Measurements from ENCODE around the gene KIF5B. TPM values are rescaled to one million over a fixed set of nuclear protein-coding genes. Genes with fewer than 3 reads are reported as not detected.

The KIF5B gene
- total and polyA plus RNA-seq, 9 of the 15 experiments (the other 6 are each of a cell fraction or from before 2014, with no cell fraction given), result 24.4 to 94.4 (median 68.9) TPM

DNA sequence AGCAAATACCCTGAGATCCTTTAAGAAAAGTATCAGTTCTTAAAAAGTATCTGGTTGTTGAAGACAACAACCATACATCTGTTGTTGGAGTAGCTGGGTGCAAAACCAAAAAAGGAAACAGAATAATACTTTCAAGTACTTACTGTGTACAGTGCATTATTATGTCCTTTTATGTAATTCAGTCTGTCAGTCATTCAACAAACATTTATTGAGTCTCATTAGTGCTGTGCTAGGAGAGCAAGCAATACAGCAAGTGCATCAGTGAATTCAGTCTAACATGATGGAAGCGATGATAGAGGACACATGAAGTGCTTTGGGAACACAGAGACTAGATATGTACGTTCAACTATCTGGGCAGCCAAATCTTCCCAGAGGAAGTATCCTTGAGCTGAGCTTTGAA lies 37.4 kb upstream of the KIF5B start:
- H3K4me2 ChIP-seq (ENCODE audit: insufficient read depth, low read length), result no peak overlapping the region
- H3K9me1 ChIP-seq (ENCODE audit: control insufficient read depth, insufficient read depth, low read length), result no peaks in the 10 kb centered on the region
- no peak overlapping the region for H2AFZ ChIP-seq (ENCODE audit: low read depth, low read length)
- no peak for ATAC-seq
- intact Hi-C loops (cut with micrococcal nuclease) (no loop called here), in situ Hi-C loops (cut with MboI) (no loop called here)
- WGBS (ENCODE audit: insufficient coverage, low coverage, missing lambda C conversion rate), result 11% methylated on average over 2 of the region's 2 CpGs
- no peaks in the 10 kb centered on the region for H4K20me1 ChIP-seq (replicated peaks; ENCODE audit: control insufficient read depth, insufficient read depth, low read length)
- H3K4me3 ChIP-seq, result no peak overlapping the region
- no TSS peak for BruUV-seq (replicated peaks)
- no peak for FAIRE-seq
- H3K9me3 ChIP-seq (replicated peaks; ENCODE audit: control insufficient read depth, insufficient read depth, low read depth, low read length), result no peaks in the 10 kb centered on the region
- H3K4me1 ChIP-seq (replicated peaks in 1 of 2; ENCODE audit: control insufficient read depth in 2 of 2, insufficient read depth in 2 of 2, low read length in 2 of 2), result no peaks in the 10 kb centered on the region
- ChIA-PET CTCF (ENCODE audit: low intra/inter-chr PET ratio) (no interaction called here), POLR2A (no interaction called here)
- H3K9ac ChIP-seq (ENCODE audit: insufficient read depth in 1 of 2, low read depth in 2 of 2, low read length in 2 of 2), result no peak overlapping the region
- no peak for DNase-seq (ENCODE audit: extremely low read depth in 1 of 4, low spot score in 3 of 4)
- H3K79me2 ChIP-seq (ENCODE audit: control insufficient read depth, insufficient read depth, low read length), result no peaks in the 10 kb centered on the region
- H3K27ac ChIP-seq (ENCODE audit: extremely low read depth, low read depth, low read length), result no peak overlapping the region
- TF ChIP-seq ZNF79 (CRISPR knock-in tag; IDR thresholded peaks at IDR 0.05; ENCODE audit: low read depth), result no peak
- no peak for TF ChIP-seq U2AF1 (optimal IDR thresholded peaks at IDR 0.05; ENCODE audit: low read depth, low read length)
- TF ChIP-seq, protein P1, sequence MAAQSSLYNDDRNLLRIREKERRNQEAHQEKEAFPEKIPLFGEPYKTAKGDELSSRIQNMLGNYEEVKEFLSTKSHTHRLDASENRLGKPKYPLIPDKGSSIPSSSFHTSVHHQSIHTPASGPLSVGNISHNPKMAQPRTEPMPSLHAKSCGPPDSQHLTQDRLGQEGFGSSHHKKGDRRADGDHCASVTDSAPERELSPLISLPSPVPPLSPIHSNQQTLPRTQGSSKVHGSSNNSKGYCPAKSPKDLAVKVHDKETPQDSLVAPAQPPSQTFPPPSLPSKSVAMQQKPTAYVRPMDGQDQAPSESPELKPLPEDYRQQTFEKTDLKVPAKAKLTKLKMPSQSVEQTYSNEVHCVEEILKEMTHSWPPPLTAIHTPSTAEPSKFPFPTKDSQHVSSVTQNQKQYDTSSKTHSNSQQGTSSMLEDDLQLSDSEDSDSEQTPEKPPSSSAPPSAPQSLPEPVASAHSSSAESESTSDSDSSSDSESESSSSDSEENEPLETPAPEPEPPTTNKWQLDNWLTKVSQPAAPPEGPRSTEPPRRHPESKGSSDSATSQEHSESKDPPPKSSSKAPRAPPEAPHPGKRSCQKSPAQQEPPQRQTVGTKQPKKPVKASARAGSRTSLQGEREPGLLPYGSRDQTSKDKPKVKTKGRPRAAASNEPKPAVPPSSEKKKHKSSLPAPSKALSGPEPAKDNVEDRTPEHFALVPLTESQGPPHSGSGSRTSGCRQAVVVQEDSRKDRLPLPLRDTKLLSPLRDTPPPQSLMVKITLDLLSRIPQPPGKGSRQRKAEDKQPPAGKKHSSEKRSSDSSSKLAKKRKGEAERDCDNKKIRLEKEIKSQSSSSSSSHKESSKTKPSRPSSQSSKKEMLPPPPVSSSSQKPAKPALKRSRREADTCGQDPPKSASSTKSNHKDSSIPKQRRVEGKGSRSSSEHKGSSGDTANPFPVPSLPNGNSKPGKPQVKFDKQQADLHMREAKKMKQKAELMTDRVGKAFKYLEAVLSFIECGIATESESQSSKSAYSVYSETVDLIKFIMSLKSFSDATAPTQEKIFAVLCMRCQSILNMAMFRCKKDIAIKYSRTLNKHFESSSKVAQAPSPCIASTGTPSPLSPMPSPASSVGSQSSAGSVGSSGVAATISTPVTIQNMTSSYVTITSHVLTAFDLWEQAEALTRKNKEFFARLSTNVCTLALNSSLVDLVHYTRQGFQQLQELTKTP (IDR thresholded peaks at IDR 0.05; ENCODE audit: low read depth in 1 of 2, partially characterized antibody in 2 of 2), result no peak
- TF ChIP-seq, protein P2, sequence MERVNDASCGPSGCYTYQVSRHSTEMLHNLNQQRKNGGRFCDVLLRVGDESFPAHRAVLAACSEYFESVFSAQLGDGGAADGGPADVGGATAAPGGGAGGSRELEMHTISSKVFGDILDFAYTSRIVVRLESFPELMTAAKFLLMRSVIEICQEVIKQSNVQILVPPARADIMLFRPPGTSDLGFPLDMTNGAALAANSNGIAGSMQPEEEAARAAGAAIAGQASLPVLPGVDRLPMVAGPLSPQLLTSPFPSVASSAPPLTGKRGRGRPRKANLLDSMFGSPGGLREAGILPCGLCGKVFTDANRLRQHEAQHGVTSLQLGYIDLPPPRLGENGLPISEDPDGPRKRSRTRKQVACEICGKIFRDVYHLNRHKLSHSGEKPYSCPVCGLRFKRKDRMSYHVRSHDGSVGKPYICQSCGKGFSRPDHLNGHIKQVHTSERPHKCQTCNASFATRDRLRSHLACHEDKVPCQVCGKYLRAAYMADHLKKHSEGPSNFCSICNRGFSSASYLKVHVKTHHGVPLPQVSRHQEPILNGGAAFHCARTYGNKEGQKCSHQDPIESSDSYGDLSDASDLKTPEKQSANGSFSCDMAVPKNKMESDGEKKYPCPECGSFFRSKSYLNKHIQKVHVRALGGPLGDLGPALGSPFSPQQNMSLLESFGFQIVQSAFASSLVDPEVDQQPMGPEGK (CRISPR knock-in tag; IDR thresholded peaks at IDR 0.05; ENCODE audit: borderline replicate concordance), result no peak
- TF ChIP-seq ILF3 (IDR thresholded peaks at IDR 0.05; ENCODE audit: borderline replicate concordance), result no peak
- no peak for TF ChIP-seq MCM3 (IDR thresholded peaks at IDR 0.05)
- TF ChIP-seq HNRNPLL (IDR thresholded peaks at IDR 0.05; ENCODE audit: low read depth, low read length, poor library complexity, severe bottlenecking), result no peak
- TF ChIP-seq, protein P3, sequence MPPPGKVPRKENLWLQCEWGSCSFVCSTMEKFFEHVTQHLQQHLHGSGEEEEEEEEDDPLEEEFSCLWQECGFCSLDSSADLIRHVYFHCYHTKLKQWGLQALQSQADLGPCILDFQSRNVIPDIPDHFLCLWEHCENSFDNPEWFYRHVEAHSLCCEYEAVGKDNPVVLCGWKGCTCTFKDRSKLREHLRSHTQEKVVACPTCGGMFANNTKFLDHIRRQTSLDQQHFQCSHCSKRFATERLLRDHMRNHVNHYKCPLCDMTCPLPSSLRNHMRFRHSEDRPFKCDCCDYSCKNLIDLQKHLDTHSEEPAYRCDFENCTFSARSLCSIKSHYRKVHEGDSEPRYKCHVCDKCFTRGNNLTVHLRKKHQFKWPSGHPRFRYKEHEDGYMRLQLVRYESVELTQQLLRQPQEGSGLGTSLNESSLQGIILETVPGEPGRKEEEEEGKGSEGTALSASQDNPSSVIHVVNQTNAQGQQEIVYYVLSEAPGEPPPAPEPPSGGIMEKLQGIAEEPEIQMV (tag; conservative IDR thresholded peaks at IDR 0.05; ENCODE audit: low read depth), result no peak
- no peak for TF ChIP-seq KAT2B (IDR thresholded peaks at IDR 0.05; ENCODE audit: low read depth, low read length)
- TF ChIP-seq ZNF445 (CRISPR knock-in tag; IDR thresholded peaks at IDR 0.05; ENCODE audit: low read depth), result no peak
- no peak for TF ChIP-seq ZNF764 (CRISPR knock-in tag; IDR thresholded peaks at IDR 0.05; ENCODE audit: low read depth)
- no peak for TF ChIP-seq ZNF644 (tag; IDR thresholded peaks at IDR 0.05; ENCODE audit: low read depth)
- no peak for TF ChIP-seq ZSCAN32 (CRISPR knock-in tag; IDR thresholded peaks at IDR 0.05)
- no peak for TF ChIP-seq C11orf30 (IDR thresholded peaks at IDR 0.05; ENCODE audit: low read depth)
- TF ChIP-seq HMGN3 (IDR thresholded peaks at IDR 0.05; ENCODE audit: borderline replicate concordance, extremely low read depth, insufficient read length, low read depth, low read length), result no peak
- TF ChIP-seq THRAP3 (IDR thresholded peaks at IDR 0.05; ENCODE audit: borderline replicate concordance), result no peak
- H3K27me3 ChIP-seq (ENCODE audit: control insufficient read depth in 2 of 2, insufficient read depth in 2 of 2, low read length in 2 of 2), result peaks cover 0 to 2% of the 10 kb centered on the region in 2 experiments; a peak in 2 of 5 replicates
- no peaks in the 10 kb centered on the region for H3K36me3 ChIP-seq (ENCODE audit: control insufficient read depth, insufficient read depth, low read length)

Measured in K562 (cell line).